Suppressor macrophage treated with lipopolysaccharide for 1 hour (primary cell): ENCODE results near the gene C9orf50.
"Not testable (repeated sequence)": the region's sequence is repeated elsewhere in the genome, so short reads cannot be mapped to it uniquely, and the experiment has no call there.

Experiments
- DNase-seq, 3 donors: peaks; one replicate each; pipeline ENCODE4 v3.0.0-alpha.2; 2020 to 2022

C9orf50 gene

GRCh38 chr9:129648092-129648763 is 27.3 kb upstream of the C9orf50 start:
- no peak for DNase-seq

- no peak for DNase-seq
These were observed 26.7 kb upstream of the C9orf50 start for GRCh38 chr9:129647635-129648034.

DNA sequence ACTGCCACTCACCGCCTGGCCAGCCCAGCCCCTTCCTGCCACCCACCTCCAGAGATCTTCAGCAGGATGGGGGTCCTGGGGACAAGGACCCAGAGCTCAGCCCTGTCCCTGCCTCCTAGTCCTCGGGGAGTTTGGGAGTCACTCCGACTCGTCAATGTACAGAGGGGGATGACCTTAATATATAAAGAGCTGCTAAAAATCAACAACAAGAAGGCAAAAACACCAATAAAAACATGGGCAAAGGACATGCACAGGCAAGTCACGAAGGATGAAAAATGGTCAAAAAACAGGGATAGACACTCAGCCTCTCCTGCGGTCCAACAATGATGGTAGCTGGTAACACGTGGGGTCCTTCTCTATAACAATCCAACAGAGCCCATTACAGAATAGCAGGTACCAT is 25.8 kb upstream of the C9orf50 start:
- no peak for DNase-seq

DNA sequence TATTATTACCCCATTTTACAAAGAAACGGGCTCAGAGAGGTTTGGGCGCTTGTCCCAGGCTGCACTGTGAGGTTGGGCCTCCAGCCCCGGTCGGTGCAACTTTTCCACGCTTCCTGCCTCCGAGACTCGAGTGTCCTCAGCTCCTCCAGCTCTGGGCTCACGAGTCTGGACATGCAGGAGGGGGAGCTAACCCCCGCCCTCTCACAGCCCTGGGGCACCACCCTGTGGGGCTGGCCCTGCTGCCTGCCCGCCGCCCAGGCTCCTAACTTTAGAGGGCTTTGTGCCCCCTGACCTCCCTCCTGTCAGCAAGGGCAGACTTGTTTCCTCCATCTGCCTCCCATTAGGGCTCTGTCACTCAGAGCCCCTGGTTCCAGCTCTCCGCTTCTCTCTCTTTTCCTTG is 25.4 kb upstream of the C9orf50 start:
- DNase-seq = no peak

- no peak for DNase-seq
These were observed 24.0 kb upstream of the C9orf50 start for GRCh38 chr9:129644902-129645301.

DNA sequence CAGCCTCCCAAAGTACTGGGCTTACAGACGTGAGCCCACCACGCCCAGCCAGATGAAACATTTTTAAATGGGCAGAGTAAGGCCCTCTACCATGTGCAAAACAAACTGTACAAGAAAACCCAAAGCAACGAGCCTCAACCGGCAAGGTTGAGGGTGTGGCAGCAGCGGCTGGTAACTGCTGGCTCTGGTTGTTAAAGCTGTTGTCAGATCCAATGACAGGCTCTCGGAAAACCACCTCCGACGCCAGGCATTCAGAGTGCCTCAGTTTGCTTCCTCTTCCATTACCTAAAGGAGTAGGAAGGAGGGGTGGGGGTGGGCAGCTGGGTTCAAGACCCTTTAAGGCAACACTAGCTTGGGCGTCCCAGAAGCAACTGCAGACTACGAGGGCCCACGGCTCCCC is 23.5 kb upstream of the C9orf50 start:
- DNase-seq = peak in 1 of 3 donors; percentile 15

DNA sequence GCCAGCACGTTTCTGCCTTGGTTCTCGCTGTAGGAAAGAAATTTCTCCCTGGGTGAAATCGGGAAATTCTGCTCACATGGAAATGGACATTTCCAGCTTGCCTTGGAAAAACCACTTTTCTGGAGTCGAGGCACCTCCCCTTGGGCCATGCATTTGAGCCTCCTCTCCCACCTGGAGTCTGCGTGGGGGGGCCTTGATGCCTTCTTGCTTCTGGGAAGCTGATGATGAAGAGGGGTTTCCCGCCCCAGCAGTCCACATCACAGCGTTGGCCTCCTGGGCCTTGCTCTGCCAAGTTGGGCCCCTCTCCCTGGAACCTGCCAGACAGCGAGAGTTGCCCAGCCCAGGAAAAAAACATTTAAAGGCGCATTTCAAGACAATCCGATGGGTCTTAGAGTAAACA is 22.8 kb upstream of the C9orf50 start:
- DNase-seq = peak in 1 of 3 donors; percentile 22

- DNase-seq = peak; percentile 99
These were observed 21.1 kb upstream of the C9orf50 start, which contains the start of gene ASB6 for GRCh38 chr9:129641750-129642585. Gene ASB6 (minus strand): TSS chr9:129642151. CDS start chr9:129641999, 152 bp downstream.

DNA sequence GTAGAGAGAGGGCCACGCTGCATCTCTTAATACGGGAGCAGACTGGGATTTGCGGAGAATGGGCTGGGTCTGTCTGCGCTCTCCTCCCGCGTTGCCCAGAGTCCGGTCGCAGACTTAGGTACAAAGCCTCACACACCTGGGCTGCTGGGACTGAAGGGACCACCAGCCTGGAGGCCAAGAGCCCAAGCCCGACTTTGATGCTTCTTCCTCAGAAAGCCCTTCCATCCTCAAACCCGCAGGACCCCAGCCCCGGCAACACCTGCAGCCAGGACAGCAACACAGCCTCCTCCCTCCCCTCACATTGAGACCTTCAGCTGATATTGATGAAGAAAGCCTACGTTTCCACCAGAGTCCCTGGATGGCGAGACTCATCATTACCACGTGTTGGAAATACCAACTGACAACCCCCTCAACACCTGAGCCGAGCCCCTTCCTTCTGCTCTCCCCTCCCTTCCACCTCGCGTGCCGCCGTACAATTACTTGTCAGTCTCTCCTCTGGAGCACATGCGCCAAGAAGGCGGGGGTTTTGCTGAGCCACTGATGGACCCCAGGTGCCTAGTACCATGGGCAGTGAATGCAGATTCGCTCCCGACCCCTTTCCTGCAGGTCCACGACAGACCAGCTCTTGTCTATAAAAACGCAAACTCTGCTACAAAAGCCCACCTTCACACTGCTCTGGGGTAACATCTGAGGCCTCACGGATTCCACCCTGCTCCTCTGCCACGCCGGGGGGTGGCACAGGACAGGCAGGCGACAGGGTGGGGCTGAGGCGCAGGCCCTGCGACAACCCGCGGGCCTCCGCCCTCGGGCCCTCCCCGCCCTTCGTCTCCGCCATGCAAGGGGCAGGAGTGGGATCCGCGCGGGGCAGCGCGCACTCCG is 20.2 kb upstream of the C9orf50 start:
- DNase-seq = no peak

DNA sequence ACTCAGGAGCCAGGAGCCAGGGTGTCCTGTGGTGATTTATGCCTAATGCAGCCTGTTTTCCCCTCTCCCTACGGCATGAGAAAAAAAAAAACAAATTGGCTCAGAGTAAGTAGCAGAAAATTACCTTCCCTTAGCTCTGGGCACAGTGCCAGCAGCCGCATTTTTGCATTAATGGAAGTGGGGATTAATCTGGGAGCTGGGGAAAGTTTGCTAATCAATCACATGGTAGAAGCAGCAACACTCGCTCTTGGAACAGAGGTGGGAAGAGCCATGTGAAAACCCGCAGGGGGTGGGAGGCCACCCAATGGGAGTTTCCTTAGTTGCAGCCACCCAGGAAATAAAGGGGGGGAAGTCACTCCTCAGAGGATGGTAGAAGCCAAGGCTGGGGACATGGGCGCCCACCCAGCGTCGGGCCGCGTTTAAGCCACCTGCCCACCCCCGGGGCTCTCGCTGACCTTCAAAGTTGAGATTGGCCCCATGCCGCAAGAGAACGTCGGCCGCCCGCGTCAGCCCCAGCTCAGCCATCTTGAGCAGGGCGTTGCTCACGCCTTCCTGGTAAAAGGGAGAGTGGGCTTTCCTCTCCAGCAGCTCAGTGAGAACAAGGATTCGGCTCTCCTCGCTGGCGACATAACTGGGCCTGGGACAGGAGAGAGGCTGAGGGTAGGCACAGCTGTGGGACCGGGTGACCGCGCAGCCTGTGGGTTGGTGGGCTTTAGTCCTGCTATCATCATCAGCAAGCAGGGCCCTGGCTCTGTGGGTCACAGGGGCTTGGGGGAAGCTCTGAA is 19.4 kb upstream of the C9orf50 start:
- peak; percentile 52 to 81 (median 68) for DNase-seq

GRCh38 chr9:129639756-129640085 is 18.8 kb upstream of the C9orf50 start:
- no peak for DNase-seq

- DNase-seq = no peak
These were observed 18.2 kb upstream of the C9orf50 start for GRCh38 chr9:129639034-129639630.

DNA sequence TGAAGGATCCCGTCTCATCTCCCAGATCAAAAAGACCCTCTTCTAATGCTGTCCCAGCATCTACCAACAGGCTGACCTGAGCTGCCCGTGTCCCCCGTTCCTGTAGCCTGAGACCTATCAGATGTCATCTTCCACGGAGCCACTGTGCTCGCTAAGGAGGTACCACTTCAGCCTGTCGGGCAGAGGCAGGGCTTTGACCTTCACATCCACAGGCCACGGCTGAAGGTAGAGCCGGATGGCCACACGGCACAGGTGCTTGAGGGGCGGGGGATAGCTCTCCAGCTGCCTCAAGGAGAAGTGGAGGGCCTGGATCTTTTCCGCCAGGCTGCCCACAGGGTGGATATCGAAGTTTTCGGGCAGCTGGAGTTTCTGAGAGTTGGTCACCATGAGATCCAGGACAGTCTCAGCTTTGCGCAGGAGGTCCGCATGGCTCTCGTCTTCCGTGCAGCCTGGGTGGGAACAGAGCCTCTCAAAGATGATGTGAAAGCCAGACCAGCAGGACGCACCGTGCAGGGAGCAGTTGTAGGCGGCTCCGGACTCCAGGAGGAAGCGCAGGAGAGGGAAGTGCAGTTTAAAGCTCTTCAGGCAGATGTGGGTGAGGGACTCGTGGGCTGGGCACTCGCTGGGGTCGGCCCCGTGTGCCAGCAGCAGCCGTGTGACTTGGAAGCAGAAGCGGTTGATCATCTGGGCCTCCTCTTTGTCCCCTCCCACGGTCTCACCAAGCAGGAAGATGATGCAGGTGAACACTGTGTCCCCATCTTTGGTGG is 17.0 kb upstream of the C9orf50 start:
- peak; percentile 38 to 59 (median 43) for DNase-seq

GRCh38 chr9:129637102-129637501 is 16.2 kb upstream of the C9orf50 start:
- DNase-seq = no peak

DNA sequence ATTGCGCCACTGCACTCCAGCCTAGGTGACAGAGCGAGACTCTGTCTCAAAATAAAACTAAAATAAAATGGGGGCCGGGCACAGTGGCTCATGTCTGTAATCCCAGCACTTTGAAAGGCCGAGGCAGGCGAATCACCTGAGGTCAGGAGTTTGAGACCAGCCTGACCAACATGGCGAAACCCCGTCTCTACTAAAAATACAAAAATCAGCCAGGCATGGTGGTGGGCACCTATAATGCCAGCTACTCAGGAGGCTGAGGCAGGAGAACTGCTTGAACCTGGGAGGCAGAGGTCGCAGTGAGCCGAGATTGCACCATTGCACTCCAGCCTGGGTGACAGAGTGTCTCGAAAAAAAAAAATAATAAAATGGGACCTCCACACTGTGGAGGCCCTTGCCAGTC is 15.4 kb upstream of the C9orf50 start:
- not testable (repeated sequence) for DNase-seq

DNA sequence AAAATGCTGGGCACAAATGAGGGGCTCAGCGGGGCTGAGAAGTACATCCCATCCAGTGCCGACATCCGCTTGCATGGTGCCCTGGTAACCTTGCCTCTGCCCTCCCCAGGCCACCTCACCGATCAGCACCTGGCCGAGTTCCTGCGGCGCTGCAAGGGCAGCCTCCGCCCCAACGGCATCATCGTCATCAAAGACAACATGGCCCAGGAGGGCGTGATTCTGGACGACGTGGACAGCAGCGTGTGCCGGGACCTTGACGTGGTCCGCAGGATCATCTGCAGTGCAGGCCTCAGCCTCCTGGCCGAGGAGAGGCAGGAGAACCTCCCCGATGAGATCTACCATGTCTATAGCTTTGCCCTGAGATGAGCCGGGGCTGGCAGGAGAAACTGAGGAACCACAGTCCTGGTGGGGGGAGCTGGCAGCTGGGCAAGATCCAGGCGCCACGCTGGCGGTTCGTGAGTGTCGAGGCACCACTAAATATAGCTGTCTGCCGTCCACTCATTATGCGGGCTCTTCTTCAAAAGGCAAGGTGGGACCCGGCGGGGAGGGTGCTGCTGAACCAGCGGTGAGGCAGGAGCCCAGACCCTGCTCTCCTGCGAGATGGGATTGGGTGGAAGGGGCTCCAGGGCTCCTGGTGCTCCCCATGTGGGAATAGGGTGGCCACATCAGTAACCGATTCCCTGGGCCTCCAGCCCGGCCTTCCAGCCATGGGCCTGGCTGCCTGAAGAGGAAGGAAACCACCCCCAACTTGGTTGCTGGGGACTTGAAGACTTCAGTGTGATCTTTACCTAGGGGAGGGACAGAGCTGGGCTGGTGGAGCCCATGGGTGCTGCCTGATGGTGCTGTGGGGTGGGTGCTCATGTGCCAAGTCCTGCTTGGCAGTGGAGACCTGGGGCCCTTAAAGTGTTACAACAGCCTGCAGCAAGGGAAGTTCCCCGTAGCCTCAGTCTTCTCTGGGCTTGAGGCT is 14.5 kb upstream of the C9orf50 start:
- peak in 1 of 3 donors; percentile 35 for DNase-seq

GRCh38 chr9:129633848-129634247 is 12.9 kb upstream of the C9orf50 start:
- DNase-seq = no peak

DNA sequence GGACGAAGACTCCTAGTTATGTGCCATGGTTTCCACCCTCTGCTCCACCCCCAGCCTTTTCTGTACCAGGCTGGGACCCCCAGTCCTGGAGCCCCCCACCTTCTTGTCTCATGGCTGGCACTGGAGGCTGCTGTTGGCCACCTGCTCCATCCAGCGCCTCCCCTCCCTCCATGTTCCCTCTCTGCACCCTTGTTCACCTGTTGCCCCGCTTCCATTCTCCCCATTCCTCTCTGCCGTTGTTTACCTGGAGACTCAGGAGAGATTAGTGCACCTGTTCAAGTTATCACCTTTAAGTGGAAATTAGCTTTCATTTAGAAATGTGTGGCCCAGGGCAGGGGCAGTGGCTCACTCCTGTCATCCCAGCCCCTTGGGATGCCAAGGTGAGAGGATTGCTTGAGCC is 12.3 kb upstream of the C9orf50 start:
- DNase-seq = no peak

DNA sequence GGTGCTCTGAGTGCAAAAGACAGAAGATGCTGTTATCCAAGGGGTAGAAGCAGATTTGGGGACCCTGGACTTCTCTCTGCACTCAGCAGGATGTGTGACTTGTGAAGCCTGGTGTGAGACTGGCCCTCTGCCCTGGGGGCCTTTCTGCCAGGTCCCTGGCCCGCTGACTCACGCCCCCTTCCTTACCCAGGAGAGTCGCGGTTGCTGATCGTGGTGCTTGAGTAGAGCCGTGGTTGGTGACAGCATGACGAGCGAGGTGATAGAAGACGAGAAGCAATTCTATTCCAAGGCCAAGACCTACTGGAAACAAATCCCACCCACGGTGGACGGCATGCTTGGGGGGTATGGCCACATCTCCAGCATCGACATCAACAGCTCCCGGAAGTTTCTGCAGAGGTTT is 11.6 kb upstream of the C9orf50 start:
- no peak for DNase-seq

DNA sequence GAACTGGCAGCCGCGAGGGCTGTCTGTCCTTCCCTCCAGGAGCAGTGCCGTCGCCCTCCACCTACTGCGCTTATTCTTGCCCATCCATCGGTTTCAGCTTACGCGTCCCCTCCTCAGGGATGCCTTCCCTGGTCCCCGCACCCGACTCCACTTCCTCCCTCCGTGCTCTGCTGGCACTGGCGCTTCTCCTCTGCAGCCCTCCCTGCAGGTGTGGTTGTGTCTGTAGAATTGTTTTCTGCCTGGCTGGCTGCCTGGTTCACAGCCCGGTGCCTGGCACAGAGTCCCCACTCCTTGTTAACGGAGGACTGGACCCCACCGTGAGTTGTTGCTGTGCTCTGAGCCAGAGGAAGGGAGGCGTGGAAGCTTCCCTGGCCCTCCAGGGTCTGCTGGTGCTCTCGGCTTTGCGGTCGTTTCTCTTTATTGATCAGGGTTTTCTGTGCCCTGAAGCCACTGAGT is 10.8 kb upstream of the C9orf50 start:
- DNase-seq = no peak
